Osteoblast (primary cell): ENCODE data around the gene PRDX3. TPM values are rescaled to one million over a fixed set of nuclear protein-coding genes. Genes with fewer than 3 reads are reported as not detected.

Experiments used
- DNase-seq: peaks from one replicate; pipeline ENCODE4 v3.0.0; 2011; ENCODE audit warnings: low spot score, mixed read lengths; ENCODE audit not compliant: insufficient read length; ENCODE audit errors: missing footprints
- H2AFZ ChIP-seq: 2 replicates; pipeline ENCODE4 v1.6.0; 2011; ENCODE audit warnings: mild to moderate bottlenecking, low read length
- H3K27ac ChIP-seq: 2 replicates; pipeline ENCODE4 v1.5.1; 2011; ENCODE audit warnings: mild to moderate bottlenecking, low read depth, low read length, moderate library complexity
- H3K27me3 ChIP-seq: 2 replicates; pipeline ENCODE4 v1.6.0; 2012; ENCODE audit warnings: mild to moderate bottlenecking, control low read depth, inconsistent platforms, low read length, moderate library complexity; ENCODE audit not compliant: insufficient read depth
- H3K36me3 ChIP-seq: 2 replicates; pipeline ENCODE4 v1.5.1; 2011; ENCODE audit warnings: mild to moderate bottlenecking, low read length, control low read depth, moderate library complexity; ENCODE audit not compliant: insufficient read depth
- H3K4me1 ChIP-seq: 2 replicates; pipeline ENCODE4 v1.5.1; 2011; ENCODE audit warnings: mild to moderate bottlenecking, low read length, control low read depth, moderate library complexity; ENCODE audit not compliant: insufficient read depth
- H3K4me2 ChIP-seq: 2 replicates; pipeline ENCODE4 v1.6.0; 2011; ENCODE audit warnings: mild to moderate bottlenecking, low read length; ENCODE audit not compliant: insufficient read depth
- H3K4me3 ChIP-seq: fragments of 200-600 bp; sonication (generic); 3 replicates; pipeline ENCODE4 v1.5.1; 2012; ENCODE audit warnings: mild to moderate bottlenecking, low read length, inconsistent platforms; ENCODE audit not compliant: insufficient read depth
- H3K79me2 ChIP-seq: 2 replicates; pipeline ENCODE4 v1.6.0; 2012; ENCODE audit warnings: mild to moderate bottlenecking, low read length, control low read depth, inconsistent platforms; ENCODE audit not compliant: insufficient read depth
- H3K9me3 ChIP-seq: 2 replicates; pipeline ENCODE4 v1.5.1; 2011; ENCODE audit warnings: low read depth, low read length, control low read depth
- H4K20me1 ChIP-seq: 2 replicates; pipeline ENCODE4 v1.6.0; 2012; ENCODE audit warnings: mild to moderate bottlenecking, low read length, control low read depth; ENCODE audit not compliant: insufficient read depth
- total RNA-seq: library from RNA; depleted of rRNA; stranded (reverse); fragments of >200 nt; gene quantifications from 2 replicates; pipeline ENCODE4 v1.2.3, GENCODE V29; 2012
- TF ChIP-seq, protein P1 (sequence below): IDR thresholded peaks from 2 replicates; pipeline ENCODE4 v1.5.1; 2011; ENCODE audit warnings: mild to moderate bottlenecking, low read depth, low read length, moderate library complexity; ENCODE audit errors: extremely low read depth

PRDX3 gene
- total RNA-seq, 1 donor: 119 TPM

DNA sequence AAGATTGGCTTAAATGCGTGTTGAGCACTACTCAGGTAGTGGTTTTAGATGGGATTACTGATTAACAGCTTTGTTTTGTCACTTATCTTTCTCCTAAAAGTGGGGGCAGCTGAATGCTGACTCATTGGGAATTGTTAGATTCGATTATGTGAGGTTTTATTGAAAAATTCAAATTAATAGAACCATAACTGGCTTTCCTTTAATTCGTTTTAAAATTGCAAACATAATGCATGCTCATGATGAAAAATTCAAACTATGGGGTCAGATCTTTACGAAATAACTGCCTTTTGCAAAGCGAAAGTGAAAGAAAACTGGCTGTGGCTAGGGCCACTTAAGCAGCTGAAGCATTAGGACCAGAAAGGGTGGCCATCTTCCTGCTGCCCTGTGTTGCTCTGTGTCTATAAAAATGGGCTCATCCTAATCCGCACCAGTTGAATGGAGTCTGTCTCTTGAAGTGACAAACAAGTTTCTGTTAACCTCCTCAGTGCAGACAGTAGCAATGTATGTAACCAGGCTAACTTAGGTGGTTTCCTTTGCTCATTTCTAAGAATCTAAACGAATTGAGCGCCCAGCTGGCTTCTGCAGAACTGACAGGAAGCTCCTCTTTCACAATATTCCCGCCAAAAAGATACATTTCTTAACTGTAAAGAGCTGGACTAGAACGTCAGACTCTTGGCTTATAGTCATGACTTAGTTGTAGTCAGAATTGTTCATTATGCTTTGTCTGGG, 46.9 kb downstream of the PRDX3 start:
- peaks cover 22% of the 10 kb centered on the region for H3K4me1 ChIP-seq
- H3K4me3 ChIP-seq: peak overlapping the region; percentile 46
- H2AFZ ChIP-seq: peak overlapping the region; percentile 38
- H3K9me3 ChIP-seq: no peaks in the 10 kb centered on the region
- peaks cover 2% of the 10 kb centered on the region for H4K20me1 ChIP-seq
- no peak for DNase-seq
- peaks cover 45% of the 10 kb centered on the region for H3K36me3 ChIP-seq
- H3K4me2 ChIP-seq: peak overlapping the region; percentile 59
- H3K27me3 ChIP-seq: no peaks in the 10 kb centered on the region
- TF ChIP-seq, protein P1, sequence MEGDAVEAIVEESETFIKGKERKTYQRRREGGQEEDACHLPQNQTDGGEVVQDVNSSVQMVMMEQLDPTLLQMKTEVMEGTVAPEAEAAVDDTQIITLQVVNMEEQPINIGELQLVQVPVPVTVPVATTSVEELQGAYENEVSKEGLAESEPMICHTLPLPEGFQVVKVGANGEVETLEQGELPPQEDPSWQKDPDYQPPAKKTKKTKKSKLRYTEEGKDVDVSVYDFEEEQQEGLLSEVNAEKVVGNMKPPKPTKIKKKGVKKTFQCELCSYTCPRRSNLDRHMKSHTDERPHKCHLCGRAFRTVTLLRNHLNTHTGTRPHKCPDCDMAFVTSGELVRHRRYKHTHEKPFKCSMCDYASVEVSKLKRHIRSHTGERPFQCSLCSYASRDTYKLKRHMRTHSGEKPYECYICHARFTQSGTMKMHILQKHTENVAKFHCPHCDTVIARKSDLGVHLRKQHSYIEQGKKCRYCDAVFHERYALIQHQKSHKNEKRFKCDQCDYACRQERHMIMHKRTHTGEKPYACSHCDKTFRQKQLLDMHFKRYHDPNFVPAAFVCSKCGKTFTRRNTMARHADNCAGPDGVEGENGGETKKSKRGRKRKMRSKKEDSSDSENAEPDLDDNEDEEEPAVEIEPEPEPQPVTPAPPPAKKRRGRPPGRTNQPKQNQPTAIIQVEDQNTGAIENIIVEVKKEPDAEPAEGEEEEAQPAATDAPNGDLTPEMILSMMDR: no peak
- peak overlapping the region; percentile 34 for H3K27ac ChIP-seq
- H3K79me2 ChIP-seq: peaks cover 4% of the 10 kb centered on the region

- peaks cover 54% of the 10 kb centered on the region for H3K36me3 ChIP-seq
These were observed 48.9 kb downstream of the PRDX3 start for GRCh38 chr10:119129721-119130120.

GRCh38 chr10:119125942-119126341, 52.7 kb downstream of the PRDX3 start:
- no peak for DNase-seq
- no peak overlapping the region for H3K4me2 ChIP-seq
- no peaks in the 10 kb centered on the region for H3K79me2 ChIP-seq
- no peaks in the 10 kb centered on the region for H3K27me3 ChIP-seq
- H2AFZ ChIP-seq: no peak overlapping the region
- H3K9me3 ChIP-seq: no peaks in the 10 kb centered on the region
- H3K4me3 ChIP-seq: no peak overlapping the region
- no peaks in the 10 kb centered on the region for H4K20me1 ChIP-seq
- no peak overlapping the region for H3K27ac ChIP-seq
- peaks cover 64% of the 10 kb centered on the region for H3K36me3 ChIP-seq
- TF ChIP-seq, protein P1: no peak
- no peaks in the 10 kb centered on the region for H3K4me1 ChIP-seq

More at GRCh38 chr10:119129721-119130120, 48.9 kb downstream of the PRDX3 start:
- Histone ChIP-seq H3K4me3 (no peak overlapping the region), H3K4me2 (no peak overlapping the region), H3K27me3 (no peaks in the 10 kb centered on the region), H3K79me2 (peaks cover 4% of the 10 kb centered on the region), H3K27ac (no peak overlapping the region), H3K4me1 (peaks cover 9% of the 10 kb centered on the region), H3K9me3 (no peaks in the 10 kb centered on the region), H4K20me1 (no peaks in the 10 kb centered on the region), H2AFZ (no peak overlapping the region)
- TF ChIP-seq, protein P1: no peak
- DNase-seq: no peak

DNA sequence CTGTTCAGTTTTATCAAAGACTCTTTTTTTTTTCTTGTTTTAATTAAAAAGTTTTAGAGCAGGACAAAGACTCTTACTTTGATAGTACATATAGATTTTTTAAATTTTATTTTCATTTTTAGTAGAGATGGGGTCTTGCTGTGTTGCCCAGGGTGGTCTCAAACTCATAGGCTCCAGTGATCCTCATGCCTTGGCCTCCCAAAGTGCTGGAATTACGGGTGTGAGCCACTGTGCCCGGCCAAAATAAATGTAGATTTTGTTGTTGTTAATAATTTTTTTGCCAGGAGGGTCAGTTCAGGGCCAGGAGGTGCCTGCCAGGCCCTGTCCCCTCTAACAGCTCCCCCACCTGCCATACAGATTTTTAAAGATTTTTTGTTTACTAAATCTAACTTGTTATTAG, 57.7 kb downstream of the PRDX3 start:
- no peak for DNase-seq
- no peak overlapping the region for H3K4me2 ChIP-seq
- TF ChIP-seq, protein P1: no peak
- peaks cover 2% of the 10 kb centered on the region for H3K4me1 ChIP-seq
- no peaks in the 10 kb centered on the region for H3K27me3 ChIP-seq
- peaks cover 75% of the 10 kb centered on the region for H3K36me3 ChIP-seq
- H2AFZ ChIP-seq: no peak overlapping the region
- no peak overlapping the region for H3K4me3 ChIP-seq
- H4K20me1 ChIP-seq: no peaks in the 10 kb centered on the region
- no peaks in the 10 kb centered on the region for H3K9me3 ChIP-seq
- no peaks in the 10 kb centered on the region for H3K79me2 ChIP-seq
- H3K27ac ChIP-seq: peak overlapping the region; percentile 1
